GM23248 (cell line): ENCODE data around the gene GMEB2.

Experiments used
- EZH2 ChIP-seq: fragments of 200-600 bp; sonication (generic); IDR thresholded peaks from 2 replicates; pipeline ENCODE4 v1.6.1; 2018; ENCODE audit warnings: antibody characterized with exemption, mild to moderate bottlenecking; ENCODE audit not compliant: insufficient read depth, poor library complexity, severe bottlenecking
- EZH2phosphoT487 ChIP-seq: fragments of 200-600 bp; sonication (generic); IDR thresholded peaks from 2 replicates; pipeline ENCODE4 v1.6.1; 2018; ENCODE audit warnings: antibody characterized with exemption, moderate library complexity, mild to moderate bottlenecking, low read depth; ENCODE audit not compliant: insufficient read depth

GRCh38 chr20:63626424-63627128, at the start of gene GMEB2:
- TF ChIP-seq EZH2 (no peak), EZH2phosphoT487 (no peak)
